Astrocyte (in vitro differentiated cells and primary cell): ENCODE data around the gene AHDC1. TPM values are rescaled to one million over a fixed set of nuclear protein-coding genes. Genes with fewer than 3 reads are reported as not detected.

Experiments used
- DNase-seq: peaks from one replicate; pipeline ENCODE4 v3.0.0-alpha.2; 2010; ENCODE audit warnings: low read depth
- FAIRE-seq: peaks from 2 replicates; lab custom pipeline; 2011; peaks lifted over from hg19 to GRCh38; lab: Jason Lieb, UNC
- H2AFZ ChIP-seq: 2 replicates; pipeline ENCODE4 v1.6.0; 2012; ENCODE audit warnings: low read depth, low read length, inconsistent platforms
- H3K27ac ChIP-seq: 2 replicates; pipeline ENCODE4 v1.5.1; 2011; ENCODE audit warnings: low read depth, low read length, inconsistent platforms
- H3K27me3 ChIP-seq: 2 replicates; pipeline ENCODE4 v1.6.0; 2011; ENCODE audit warnings: low read length, inconsistent platforms; ENCODE audit not compliant: insufficient read depth
- H3K36me3 ChIP-seq: 2 replicates; pipeline ENCODE4 v1.5.1; 2011; ENCODE audit warnings: low read length, inconsistent platforms; ENCODE audit not compliant: insufficient read depth
- H3K4me1 ChIP-seq: 2 replicates; pipeline ENCODE4 v1.5.1; 2011; ENCODE audit warnings: low read length, inconsistent platforms; ENCODE audit not compliant: insufficient read depth
- H3K4me2 ChIP-seq: 2 replicates; pipeline ENCODE4 v1.6.0; 2012; ENCODE audit warnings: low read length, inconsistent platforms
- H3K4me3 ChIP-seq: 2 replicates; pipeline ENCODE4 v1.5.1; 2011; ENCODE audit warnings: low read depth, mild to moderate bottlenecking, low read length, inconsistent platforms; ENCODE audit not compliant: insufficient read depth
- H3K79me2 ChIP-seq: 2 replicates; pipeline ENCODE4 v1.6.0; 2012; ENCODE audit warnings: mild to moderate bottlenecking, low read length, inconsistent platforms; ENCODE audit not compliant: insufficient read depth
- H3K9ac ChIP-seq: 2 replicates; pipeline ENCODE4 v1.6.0; 2012; ENCODE audit warnings: mild to moderate bottlenecking, low read length, inconsistent platforms
- H3K9me3 ChIP-seq: 2 replicates; pipeline ENCODE4 v1.5.1; 2012; ENCODE audit warnings: low read depth, mild to moderate bottlenecking, low read length, inconsistent platforms; ENCODE audit not compliant: insufficient read depth
- H4K20me1 ChIP-seq: 2 replicates; pipeline ENCODE4 v1.6.0; 2012; ENCODE audit warnings: low read length, inconsistent platforms; ENCODE audit not compliant: insufficient read depth
- H3K27ac Mint-ChIP-seq: one replicate; pipeline ENCODE4 v1.8.0; 2021; ENCODE audit warnings: mild to moderate bottlenecking, mixed read lengths; ENCODE audit not compliant: unreplicated experiment
- H3K27me3 Mint-ChIP-seq: one replicate; pipeline ENCODE4 v1.8.0; 2021; ENCODE audit warnings: low read depth, mixed read lengths; ENCODE audit not compliant: unreplicated experiment
- H3K36me3 Mint-ChIP-seq: one replicate; pipeline ENCODE4 v1.8.0; 2021; ENCODE audit warnings: low read depth, mixed read lengths; ENCODE audit not compliant: unreplicated experiment
- H3K4me1 Mint-ChIP-seq: one replicate; pipeline ENCODE4 v1.8.0; 2021; ENCODE audit warnings: low read depth, mixed read lengths; ENCODE audit not compliant: unreplicated experiment
- H3K4me3 Mint-ChIP-seq: one replicate; pipeline ENCODE4 v1.8.0; 2021; ENCODE audit warnings: mild to moderate bottlenecking, moderate library complexity, mixed read lengths; ENCODE audit not compliant: unreplicated experiment
- H3K9me3 Mint-ChIP-seq: one replicate; pipeline ENCODE4 v1.8.0; 2021; ENCODE audit warnings: mild to moderate bottlenecking, mixed read lengths; ENCODE audit not compliant: unreplicated experiment
- CTCF ChIP-seq: IDR thresholded peaks from 2 replicates; pipeline ENCODE4 v1.5.1; 2011; ENCODE audit warnings: low read depth, mild to moderate bottlenecking, inconsistent platforms, low read length, moderate library complexity; ENCODE audit not compliant: insufficient read depth
- EZH2 ChIP-seq: IDR thresholded peaks from 2 replicates; pipeline ENCODE4 v1.6.1; 2012; ENCODE audit warnings: mild to moderate bottlenecking, low read length, inconsistent platforms; ENCODE audit not compliant: insufficient read depth
- total RNA-seq: library from RNA; stranded (reverse); gene quantifications from 2 replicates; pipeline ENCODE4 v1.2.1, GENCODE V29; 2021

Gene AHDC1
- total RNA-seq, 1 donor from 2014 or later: 75.7 TPM

DNA sequence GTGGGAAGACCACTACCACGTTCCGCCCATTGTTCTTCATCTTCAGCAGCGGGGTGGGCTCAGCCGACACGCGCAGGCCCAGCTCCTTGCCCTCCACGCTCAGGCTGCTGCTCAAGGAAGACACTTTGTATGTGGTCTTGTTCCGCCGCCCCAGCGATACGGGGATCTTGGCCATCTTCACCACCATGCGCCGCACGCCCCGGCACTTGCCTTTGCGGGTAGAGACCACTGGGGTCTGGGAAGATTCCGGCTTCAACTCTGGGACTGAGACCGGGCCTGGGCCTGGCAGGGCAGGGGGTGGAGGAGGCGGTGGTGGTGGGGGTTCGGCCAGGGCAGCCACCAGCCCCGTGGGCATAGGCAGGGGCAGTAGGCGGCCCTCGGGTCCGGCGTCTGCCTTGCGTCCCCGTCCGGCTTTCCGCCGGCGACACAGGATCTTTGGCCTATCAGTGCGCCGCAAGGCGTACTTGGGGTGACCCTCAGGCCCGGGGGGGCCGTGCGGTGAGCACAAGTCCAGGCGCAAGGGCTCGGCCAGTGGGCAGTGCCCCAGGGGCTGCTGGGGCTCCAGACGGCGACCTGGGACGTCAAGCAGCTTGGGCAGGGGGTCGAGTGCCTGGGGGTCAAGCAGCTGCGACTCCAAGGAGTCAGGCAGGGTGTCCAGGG, 53.3 kb downstream of the AHDC1 start:
- peaks cover 5% of the 10 kb centered on the region for H3K4me1 ChIP-seq
- H3K9ac ChIP-seq: no peak overlapping the region
- no peak overlapping the region for H3K4me2 ChIP-seq
- H3K4me3 ChIP-seq: no peak overlapping the region
- no peaks in the 10 kb centered on the region for H3K9me3 Mint-ChIP-seq
- peaks cover 3% of the 10 kb centered on the region for H3K36me3 ChIP-seq
- H3K4me3 Mint-ChIP-seq: no peak overlapping the region
- no peaks in the 10 kb centered on the region for H3K27me3 ChIP-seq
- peaks cover 11% of the 10 kb centered on the region for H3K79me2 ChIP-seq
- H3K27ac Mint-ChIP-seq: no peak overlapping the region
- no peaks in the 10 kb centered on the region for H3K27me3 Mint-ChIP-seq
- no peak overlapping the region for H2AFZ ChIP-seq
- H3K9me3 ChIP-seq: no peaks in the 10 kb centered on the region
- peaks cover 13% of the 10 kb centered on the region for H3K36me3 Mint-ChIP-seq
- H4K20me1 ChIP-seq: peaks cover 22% of the 10 kb centered on the region
- peaks cover 18% of the 10 kb centered on the region for H3K4me1 Mint-ChIP-seq
- DNase-seq (no peak), FAIRE-seq (no peak)
- H3K27ac ChIP-seq: no peak overlapping the region
- TF ChIP-seq CTCF: no peak
- TF ChIP-seq EZH2: no peak

DNA sequence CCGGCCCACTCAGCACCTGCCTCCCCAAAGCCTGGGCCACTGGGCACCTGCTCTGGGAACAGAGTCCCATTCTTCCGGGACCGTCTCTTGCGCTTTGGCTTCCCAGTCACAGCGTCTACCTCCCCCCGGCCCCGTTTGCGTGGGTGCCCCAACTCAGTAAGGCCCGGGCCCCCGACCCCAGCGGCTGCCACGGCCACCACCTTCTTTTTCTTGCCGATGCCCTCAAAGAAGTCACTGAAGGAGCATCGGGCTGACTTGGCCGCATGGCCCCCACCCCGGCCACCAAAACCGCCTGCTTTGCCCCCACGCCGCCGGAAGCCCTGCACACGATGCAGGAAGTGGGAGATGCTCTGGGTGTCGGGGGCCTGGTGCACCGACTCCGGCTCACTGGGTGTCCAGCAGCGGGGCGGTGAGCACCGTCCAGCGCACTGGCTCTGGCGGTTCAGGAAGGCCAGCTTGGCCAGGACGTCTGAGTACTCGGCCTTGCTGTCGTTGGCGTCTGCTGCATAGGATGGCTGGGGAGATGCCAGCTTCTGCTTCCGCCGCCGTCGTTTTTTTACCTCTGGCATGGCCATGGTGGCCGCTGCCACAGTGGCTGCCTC, 54.0 kb downstream of the AHDC1 start:
- Mint-ChIP-seq H3K27me3 (no peaks in the 10 kb centered on the region), H3K27ac (peak overlapping the region; percentile 41)
- H2AFZ ChIP-seq: no peak overlapping the region

More for the DNA sequence above, 54.0 kb downstream of the AHDC1 start:
- Histone ChIP-seq H3K36me3 (peaks cover 3% of the 10 kb centered on the region), H3K27me3 (no peaks in the 10 kb centered on the region), H3K4me3 (no peak overlapping the region), H3K79me2 (peaks cover 11% of the 10 kb centered on the region), H3K9me3 (no peaks in the 10 kb centered on the region), H4K20me1 (peaks cover 28% of the 10 kb centered on the region), H3K27ac (no peak overlapping the region), H3K4me1 (peaks cover 10% of the 10 kb centered on the region), H3K4me2 (no peak overlapping the region), H3K9ac (no peak overlapping the region)
- FAIRE-seq (no peak), DNase-seq (no peak)
- TF ChIP-seq CTCF (no peak), EZH2 (no peak)
- peaks cover 17% of the 10 kb centered on the region for H3K4me1 Mint-ChIP-seq
- H3K4me3 Mint-ChIP-seq: no peak overlapping the region
- peaks cover 10% of the 10 kb centered on the region for H3K36me3 Mint-ChIP-seq
- no peaks in the 10 kb centered on the region for H3K9me3 Mint-ChIP-seq
